CD4-positive, alpha-beta T cell treated with Interleukin-6 for 4 hours (primary cell): ENCODE measurements around the gene HIF3A.

ENCODE experiments used
- DNase-seq: peaks from one replicate; pipeline ENCODE4 v3.0.0-alpha.2; 2020; ENCODE audit warnings: mixed read lengths

HIF3A gene

GRCh38 chr19:46386996-46387712 lies 90.3 kb downstream of the HIF3A start:
- DNase-seq, result no peak

- DNase-seq, result no peak
Measured at GRCh38 chr19:46387713-46388130, 90.9 kb downstream of the HIF3A start.

GRCh38 chr19:46388311-46389095 lies 91.7 kb downstream of the HIF3A start:
- DNase-seq, result no peak

- DNase-seq, result no peak
Measured at GRCh38 chr19:46390121-46390858, 93.4 kb downstream of the HIF3A start.

GRCh38 chr19:46390866-46391265 lies 94.0 kb downstream of the HIF3A start:
- no peak for DNase-seq

GRCh38 chr19:46391296-46392251 lies 94.7 kb downstream of the HIF3A start:
- DNase-seq, result no peak

- DNase-seq, result no peak
Measured at GRCh38 chr19:46392252-46392801, 95.5 kb downstream of the HIF3A start.

- DNase-seq, result no peak
Measured at GRCh38 chr19:46392837-46393236, 96.0 kb downstream of the HIF3A start.
